GM19240 (cell line): ENCODE results near the gene ATP8A2.
"Not testable (repeated sequence)": the region's sequence is repeated elsewhere in the genome, so short reads cannot be mapped to it uniquely, and the experiment has no call there.

ENCODE experiments used
- DNase-seq: peaks from one replicate; pipeline ENCODE4 v3.0.0; 2011; ENCODE audit warnings: low spot score; ENCODE audit not compliant: insufficient read length

Gene ATP8A2

DNA sequence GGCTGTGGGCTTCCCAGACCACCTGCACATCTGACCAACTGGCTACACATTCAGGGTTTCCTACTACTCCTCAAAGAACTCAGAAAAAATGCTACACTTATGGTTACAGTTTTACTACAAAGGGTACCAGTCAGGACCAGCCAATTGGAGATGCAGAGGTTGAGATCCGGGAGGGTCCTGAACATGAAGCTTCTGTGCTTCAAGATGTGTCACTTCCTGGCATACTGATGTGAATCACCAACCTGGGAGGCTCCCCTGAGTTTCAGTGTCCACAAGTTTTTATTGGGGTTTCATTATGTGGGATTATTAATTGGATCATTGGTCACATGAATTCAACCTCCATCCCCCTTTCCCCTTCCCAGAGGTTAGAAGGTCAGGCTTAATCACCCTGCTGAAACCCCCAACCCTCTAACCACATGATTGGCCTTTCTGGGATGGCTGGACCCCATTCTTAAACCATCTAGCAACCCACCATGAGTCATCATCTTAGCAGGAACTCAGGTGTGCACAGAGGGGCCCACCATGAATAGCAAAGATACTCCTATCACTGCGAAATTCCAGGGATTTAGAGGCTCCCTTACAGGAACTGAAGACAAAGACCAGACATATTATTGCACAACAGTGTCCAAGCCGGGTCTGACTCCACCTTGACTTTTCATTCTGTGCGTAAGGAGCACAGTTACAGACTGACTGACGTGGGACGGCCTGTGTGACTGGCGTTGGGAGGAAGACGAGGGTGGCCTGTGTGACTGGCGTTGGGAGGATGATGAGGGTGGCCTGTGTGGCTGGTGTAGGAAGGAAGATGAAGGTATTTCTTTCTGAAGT, 90.7 kb downstream of the ATP8A2 start:
- DNase-seq, result no peak

DNA sequence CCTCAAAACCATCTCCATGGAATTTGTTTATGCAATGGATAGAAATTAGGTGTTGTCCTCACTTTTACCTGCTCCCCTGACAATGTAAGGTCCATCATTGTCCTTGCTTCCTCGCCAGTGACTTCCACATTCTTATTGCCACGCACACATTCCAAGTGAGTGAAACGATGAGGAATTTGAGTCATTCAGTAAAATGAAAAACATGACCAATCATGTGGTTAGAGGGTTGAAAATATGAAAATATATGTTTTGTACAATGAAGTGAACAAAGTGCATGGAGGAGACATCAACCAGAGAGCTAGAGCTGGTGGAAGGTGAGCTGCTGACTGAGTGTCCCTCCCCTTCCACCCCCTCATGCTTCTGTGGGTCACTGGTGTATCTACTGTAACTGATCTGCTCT, 91.7 kb downstream of the ATP8A2 start:
- no peak for DNase-seq

DNA sequence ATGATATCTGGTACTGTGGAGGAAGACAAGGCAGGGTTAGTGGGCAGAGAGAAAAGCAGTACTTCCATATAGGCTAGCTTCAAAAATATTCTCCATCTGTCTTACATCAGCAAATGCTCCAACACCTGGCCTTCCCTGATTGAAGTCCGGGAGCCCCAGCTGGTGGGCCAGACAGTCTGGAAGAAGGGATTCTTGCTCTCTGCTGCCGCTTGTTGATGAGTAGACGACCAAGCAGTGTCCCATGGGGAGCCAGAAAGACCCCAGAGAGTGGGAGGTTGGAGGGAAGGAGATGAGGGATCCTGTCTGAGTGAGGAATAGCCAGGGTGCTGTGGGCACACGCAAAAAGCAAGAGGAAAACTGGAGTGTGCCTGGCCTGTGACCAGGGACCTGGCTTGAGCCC, 95.1 kb downstream of the ATP8A2 start:
- DNase-seq, result no peak

DNA sequence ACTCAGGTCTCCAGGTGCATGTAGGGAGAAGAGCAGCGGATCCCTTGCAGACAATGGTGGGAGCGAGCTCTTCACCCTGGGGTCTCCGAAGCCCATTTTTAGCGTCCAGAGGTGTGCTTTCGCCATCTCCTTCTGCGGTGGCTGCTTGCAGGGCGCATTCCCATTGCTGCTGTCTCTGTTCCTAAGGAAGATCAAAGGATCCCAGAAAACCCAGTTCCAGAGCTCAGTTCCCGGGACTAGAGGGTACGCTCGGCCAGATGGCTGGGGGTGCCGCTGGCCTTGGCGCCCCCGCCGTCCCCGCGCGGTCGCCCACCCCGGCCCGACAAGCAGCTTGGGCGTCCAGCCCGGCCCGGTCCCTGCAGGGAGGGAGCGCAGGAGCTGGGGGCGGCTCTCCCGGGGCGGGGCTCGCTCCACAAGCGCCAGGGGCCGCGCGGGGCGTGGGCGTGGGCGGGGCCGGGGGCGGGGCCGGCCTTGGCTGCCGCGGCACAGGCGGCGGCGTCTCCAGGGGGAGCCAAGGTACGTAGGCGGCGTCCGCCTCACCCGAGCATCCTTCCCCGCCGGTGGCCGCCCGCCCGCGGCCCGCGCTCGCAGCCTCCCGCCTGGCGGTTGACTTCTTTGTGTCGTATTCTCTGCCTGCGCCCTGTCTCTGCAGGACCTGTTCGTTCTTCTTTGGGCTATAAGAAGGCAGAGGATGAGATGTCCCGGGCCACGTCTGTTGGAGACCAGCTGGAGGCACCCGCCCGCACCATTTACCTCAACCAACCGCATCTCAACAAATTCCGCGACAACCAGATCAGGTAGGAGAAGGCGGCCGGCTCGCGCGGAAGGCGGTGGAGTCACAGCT, 96.8 kb downstream of the ATP8A2 start:
- no peak for DNase-seq

DNA sequence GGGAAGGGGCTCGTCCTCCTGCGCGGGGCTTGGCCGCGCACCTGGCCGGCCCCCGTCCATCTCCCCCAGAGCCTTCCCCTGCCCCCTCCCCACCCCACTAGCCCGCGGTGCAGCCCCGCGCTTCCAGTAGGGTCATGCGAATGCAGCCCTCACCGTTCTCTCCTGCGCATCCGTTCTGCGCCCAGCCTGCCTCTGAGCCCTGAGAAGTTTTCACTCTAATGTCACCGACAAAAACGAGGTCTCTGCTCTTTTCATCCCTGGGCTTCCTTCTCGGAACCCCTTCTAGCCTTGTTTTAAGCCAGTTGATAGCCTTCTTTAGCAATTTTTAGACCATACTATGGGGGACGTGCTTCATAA, 97.4 kb downstream of the ATP8A2 start:
- DNase-seq, result no peak

DNA sequence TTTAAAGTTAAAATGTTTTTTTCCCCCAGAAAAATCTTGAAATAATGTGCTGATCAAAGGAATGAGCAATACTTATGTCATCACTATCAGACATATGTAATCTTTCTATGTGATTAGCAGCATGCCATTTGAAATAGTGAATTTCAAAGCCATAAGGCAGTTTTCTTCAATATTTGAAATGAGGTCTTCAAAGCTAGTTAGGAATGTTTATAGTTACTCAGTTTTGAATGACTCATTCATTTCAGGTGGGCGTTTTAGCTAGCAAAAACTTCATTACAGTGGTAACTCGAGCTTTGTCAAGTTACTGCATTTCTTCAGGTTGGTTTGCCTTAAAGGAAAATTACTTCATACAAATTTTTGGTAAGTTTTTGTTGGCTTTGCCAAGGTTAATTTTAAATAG, 102.1 kb downstream of the ATP8A2 start:
- no peak for DNase-seq

DNA sequence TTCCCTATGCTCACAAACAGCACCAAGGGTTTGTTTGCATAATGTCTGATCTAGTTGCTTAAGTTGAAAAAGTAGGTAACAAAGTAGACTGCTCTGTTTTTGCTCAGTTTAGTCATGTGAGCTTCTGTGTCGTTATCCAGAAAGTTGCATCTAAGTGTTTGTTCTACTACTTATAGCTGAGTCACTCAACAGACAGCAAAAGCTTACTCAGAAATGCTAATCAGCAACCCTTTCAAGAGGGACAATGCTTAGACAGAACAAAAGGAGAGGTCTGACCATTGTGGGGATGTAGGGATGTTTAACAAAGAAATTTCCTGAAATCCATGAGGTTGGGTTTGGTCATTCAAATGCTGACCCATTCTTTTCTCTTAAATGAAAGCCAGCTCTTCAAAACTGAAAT, 106.4 kb downstream of the ATP8A2 start:
- DNase-seq, result no peak

DNA sequence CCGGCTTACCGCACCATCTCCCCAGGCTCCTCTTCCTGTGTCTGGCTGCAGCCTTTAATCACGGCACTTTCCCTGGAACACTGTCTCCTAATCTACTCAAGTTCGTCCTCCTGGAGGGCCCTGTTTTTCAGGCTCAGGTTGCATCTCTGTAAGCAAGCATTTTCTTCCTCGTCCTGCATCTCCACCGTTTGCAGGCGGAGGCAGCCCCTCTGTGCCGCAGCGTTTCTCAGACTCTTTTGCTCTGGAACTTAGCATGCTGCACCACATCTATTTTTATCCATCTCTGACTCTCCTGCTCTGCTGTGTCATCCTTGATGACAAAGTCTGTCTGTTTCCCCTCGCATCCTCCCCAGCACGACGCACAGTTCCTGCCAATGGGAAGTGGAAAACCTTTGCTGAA, 117.5 kb downstream of the ATP8A2 start:
- no peak for DNase-seq

DNA sequence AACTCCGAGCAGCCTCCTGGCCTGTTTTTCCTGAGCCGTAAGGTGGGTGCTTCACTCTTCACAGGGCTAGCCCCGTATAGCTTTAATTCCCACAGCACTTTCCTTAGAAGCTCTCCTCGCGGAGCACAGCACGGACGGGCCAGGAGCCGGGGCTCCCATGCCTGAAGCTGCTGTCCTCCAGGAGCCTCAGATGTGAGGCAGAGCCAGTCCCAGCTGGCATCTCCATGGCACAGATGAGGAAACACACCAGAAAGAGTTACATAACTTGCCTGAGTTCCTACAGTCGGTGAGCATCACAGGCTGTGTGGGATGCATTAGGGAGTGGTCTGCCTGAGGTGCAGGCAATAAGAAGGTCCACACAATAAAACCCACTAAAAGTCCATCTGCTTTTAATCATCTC, 118.5 kb downstream of the ATP8A2 start:
- no peak for DNase-seq

DNA sequence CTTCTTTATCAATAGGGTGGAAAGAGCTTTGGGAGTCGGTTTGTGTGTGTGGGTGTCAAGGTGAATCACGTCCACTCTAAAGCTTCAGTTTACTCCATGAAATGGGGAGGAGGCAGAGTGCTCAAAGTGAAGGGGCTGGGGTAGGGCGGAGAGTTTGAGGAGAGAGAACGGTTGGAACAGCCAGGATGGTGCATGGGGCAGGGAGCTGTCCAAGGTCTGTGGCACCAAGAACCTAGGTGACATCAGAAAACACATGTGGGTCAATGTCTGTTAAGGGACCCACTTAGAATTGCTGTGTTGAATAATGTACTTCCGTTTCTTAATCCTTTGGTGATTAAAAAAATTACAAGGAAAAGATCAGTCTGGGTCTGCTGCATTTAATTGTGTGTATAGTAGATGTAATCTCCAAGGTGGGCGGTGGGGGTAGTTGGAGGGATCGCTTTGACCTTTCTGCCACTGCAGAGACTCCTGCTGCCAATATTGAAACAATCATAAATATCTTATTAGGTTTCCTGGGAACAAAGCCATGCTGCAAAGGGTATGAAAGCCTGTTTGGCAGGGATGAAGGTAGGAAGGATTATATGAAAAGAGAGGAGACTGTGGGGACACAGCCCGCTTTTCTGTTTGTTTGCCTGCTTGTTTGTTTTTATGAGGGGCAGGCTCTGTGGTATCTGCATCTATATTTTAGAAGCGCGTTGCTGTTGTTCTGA, 122.3 kb downstream of the ATP8A2 start:
- no peak for DNase-seq

DNA sequence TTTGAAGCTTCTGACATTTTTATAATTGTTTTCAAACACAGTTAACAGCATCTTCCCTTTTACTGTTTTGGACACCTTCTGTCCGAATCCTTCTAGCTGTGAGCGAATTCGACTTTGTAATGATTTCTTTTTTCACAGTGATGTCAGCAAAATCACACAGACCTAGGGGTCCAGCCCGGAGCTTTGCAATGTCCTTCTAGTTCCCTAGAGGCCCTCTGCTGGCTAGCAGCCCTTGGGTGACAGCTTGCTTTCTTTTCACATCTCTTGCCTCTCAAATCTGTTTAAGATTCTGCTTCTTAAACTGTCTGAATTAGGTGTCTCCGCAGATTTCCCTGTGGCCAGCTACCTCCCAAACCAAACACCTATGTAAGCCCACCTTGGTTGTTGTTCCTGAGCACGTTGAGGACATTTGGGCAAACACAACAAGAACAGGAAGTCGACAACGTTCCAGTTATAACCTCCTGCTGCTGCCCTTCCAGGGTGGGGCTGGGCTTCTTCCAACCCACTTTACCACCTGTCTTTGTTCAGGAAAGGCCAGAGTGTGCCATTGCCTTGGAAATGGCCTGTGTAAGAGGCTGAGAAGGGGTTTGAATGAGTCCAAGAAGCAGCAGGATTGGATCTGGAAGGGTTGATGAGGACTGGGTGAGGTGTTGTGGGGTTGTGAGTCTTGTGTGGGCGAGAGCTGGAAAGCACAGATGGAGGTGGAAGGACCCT, 123.1 kb downstream of the ATP8A2 start:
- no peak for DNase-seq

DNA sequence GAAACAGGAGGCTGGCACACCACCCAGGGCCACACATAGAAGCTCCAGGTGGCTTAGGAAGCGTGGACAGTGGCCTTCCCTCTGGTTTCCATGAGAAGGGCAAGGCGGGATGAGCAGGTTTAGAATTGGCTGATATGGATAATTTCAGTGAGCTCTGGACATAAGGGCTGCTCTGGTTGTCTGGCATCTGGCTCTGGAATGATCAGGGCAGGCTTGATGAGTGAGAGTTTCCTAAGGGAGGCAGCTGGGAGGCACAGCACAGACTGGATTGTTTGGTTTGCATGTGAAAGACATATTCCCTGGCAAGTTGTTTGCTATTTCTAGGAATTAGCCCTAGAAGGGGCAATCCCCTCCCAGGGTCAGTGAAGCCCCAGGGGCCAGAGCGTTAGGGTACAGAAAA, 129.5 kb downstream of the ATP8A2 start:
- DNase-seq, result no peak

DNA sequence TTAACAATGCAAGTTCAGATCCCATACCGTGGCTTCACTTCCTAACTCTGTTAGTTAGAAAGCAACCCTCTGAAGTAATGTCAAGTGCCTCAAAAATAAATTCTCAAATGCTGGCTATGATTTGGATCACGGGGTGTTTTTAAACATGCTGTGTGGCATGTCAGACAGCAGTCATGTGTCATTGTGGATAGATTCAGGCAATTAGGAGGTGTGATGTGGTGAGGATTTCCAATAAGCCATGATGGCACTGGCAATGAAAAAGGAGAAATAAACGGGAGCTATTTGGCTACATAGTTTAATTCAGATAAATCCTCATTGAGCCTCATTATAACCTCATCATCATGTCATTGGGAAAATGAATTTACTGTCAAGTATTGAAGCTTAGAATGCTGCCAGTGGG, 130.3 kb downstream of the ATP8A2 start:
- DNase-seq, result no peak

DNA sequence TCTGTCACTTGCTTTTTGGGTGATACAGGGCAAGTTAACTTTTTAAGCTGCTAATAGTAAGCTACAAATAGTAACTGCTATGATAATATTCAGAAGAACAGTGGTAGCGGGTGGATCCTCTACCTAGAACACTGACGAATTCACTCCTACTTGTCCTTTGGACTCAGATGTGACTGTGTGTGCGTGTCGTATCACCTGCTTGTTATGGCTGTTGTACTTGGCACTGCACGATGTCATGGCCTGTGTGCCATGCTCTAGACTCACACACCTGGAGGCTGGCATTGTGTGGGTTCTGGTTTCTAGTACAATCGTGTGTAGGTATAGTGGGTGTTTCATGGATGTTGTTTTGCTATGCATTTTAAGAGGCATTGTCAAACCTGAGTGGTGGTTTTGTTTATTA, 130.8 kb downstream of the ATP8A2 start:
- DNase-seq, result no peak

DNA sequence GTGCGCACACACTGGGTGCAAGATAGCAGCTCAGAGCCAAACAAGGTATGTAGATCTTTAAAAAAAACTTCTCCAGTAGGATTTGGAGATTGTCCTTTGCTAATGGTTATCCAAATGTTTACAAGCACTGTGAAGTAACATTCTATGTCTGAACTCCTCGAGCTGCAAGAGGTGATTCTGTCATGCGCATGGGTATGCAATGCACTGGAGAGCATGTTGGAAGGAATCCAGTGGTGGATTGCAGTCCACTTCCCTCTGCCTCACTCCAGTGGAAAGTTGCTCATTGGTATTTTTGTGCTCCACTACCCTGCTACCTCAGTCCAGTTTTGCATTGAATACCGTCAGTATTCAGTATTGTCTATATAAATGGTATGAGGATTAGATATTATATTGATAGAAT, 132.1 kb downstream of the ATP8A2 start:
- DNase-seq, result no peak

DNA sequence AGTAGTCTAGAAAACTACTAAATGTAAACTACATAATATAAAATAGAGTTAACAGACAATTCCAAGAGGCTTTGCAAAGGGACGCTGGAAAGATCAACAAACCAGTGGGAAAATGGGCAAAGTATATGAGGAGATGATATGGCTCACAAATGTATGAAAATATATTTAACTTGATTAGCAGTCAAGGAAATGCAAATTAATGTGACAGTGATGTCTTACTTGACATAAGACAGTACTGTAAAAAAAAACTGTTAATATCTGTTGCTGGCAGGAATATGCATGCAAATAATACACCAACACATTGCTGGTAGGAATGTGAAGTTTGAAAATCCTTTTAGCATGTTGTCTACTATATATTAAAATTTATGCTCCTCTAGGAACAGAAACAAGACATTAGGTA, 136.1 kb downstream of the ATP8A2 start:
- no peak for DNase-seq

DNA sequence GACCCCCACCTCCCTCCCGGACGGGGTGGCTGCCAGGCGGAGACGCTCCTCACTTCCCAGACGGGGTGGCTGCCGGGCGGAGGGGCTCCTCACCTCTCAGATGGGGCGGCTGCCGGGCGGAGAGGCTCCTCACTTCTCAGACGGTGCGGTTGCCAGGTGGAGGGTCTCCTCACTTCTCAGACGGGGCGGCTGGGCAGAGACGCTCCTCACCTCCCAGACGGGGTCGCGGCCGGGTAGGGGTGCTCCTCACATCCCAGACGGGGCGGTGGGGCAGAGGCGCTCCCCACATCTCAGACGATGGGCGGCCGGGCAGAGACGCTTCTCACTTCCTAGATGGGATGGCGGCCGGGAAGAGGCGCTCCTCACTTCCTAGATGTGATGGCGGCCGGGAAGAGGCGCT, 141.3 kb downstream of the ATP8A2 start:
- not testable (repeated sequence) for DNase-seq

DNA sequence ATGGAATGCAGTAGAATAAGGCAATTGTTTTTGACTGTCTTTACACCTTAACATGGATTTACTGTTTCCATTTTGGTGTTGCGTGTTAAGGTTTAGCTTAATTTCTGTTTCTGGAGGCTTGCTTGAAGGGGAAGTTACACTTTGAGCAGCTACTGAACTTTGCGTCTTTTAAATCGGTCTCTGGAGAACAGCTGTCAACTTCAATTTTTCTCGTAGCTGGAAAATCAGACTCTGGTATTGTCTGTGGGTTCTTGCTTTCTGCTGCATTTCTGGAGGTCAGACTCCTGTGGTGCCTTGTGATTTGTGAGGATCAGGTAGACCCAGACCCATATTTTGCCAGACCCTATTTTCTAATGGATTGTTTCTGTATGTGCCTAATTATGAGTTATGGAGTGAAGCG, 146.7 kb downstream of the ATP8A2 start:
- DNase-seq, result no peak

DNA sequence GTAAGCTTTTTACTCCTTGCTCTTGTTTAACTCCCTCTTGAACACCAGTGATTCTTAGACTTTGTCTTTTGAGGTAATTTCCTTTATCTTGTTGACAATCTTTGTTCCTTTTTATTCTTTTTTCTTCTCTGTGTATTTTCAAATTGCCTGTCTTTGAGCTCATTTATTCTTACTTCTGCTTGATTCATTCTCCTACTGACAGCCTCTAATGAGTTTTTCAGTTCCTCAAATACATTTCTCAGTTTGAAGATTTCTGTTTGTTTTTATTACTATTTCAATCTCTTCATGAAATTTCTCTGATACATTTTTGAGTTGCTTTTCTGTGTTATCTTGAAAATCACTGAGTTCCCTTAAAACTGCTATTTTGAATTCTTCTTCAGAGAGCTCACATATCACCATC, 154.1 kb downstream of the ATP8A2 start:
- DNase-seq, result no peak

DNA sequence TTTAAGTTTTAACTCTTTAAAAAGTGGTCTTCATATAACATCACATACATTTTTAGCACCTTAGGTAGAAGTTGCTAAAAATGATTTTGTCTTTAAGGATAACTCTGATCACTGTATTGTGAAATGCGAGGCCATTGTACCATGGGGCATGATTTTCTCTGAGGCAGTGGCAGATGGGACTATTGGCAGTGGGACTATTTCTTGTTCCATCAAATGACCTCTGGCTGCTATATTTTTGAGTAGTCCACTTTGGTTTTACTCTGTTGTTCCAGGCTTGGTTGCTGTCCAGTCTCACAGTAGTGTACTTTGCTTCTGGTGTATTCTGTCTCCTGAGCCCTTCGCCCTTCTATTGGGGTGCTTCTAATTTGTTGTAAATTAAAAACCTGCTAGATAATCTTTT, 156.5 kb downstream of the ATP8A2 start:
- no peak for DNase-seq

DNA sequence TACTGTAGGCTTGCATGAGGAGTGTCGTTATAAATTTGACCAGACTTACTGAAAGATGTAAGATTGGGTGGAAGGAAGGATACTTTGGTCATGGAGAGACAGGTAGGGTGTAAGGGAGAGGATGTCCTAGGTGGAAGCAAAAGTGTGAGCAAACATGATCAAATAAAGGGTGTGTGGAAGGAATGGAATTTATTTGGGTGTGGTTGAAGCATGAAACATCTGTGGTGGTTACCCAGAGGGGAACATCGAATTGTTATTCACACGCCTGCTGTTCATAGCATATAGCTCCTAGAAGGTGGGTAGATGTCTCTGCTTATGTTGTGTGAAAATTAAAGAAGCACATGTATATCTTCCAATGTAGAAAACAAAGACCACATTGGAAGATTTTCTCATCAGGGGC, 157.7 kb downstream of the ATP8A2 start:
- no peak for DNase-seq

DNA sequence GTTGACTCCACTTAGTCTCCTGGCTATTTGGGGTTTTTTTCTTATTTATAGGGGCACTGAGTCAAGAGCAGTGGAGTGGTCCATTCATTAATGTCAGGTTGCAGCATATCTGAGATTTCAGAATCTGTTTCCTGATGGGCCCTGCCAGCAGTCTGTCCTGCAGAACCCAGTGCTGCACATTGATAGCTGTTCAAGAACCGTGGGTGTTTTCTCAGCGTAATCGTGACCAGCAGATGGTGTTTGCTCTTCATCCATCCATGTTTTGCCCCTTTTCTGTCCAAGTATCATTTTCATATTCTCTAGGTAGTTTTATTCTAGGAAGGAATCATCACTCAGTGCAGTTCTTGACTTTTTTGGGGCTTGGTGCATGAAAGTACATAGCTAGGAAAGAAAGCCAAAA, 166.5 kb downstream of the ATP8A2 start:
- DNase-seq, result no peak
